Thyroid gland (tissue), 4 donors: ENCODE results near the gene CFAP97.

Experiments
- POLR2A ChIP-seq, 2 donors: fragments of 450-650 bp; IDR thresholded peaks; one replicate each; pipeline ENCODE4 v1.6.1; 2017; ENCODE audit warnings: antibody characterized with exemption in 2 of 2, mild to moderate bottlenecking in 2 of 2, moderate library complexity in 1 of 2
- TF ChIP-seq, protein P1 (sequence below), 6 experiments: fragments of 200-600 bp in 3 of 6; fragments of 450-650 bp in 3 of 6; sonication (generic) in 3 of 6; IDR thresholded peaks; one replicate each; pipeline ENCODE4 v1.5.1; 2016 to 2019; ENCODE audit warnings: antibody characterized with exemption in 6 of 6, mild to moderate bottlenecking in 2 of 6, inconsistent platforms in 1 of 6, moderate library complexity in 1 of 6

DNA sequence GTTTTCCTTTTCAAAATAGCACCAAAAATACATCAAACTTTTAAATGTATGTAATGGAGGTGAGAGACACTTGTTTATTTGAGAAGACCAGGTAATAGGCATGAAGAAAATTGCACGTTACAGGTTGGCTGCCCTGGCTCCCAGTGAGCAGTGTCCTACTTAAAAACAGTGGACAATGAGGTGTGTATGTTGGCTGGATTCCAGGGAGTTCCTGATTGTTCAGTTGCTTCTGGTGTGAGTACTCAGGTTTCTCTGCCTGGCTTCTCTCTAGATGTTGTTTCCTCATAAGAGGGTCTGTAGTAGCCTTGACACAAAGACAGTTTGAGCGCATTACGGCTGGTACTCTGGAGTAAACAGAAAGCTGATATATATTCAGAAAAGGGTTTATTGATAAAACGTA is 35.0 kb upstream of the CFAP97 start:
- TF ChIP-seq, protein P1, sequence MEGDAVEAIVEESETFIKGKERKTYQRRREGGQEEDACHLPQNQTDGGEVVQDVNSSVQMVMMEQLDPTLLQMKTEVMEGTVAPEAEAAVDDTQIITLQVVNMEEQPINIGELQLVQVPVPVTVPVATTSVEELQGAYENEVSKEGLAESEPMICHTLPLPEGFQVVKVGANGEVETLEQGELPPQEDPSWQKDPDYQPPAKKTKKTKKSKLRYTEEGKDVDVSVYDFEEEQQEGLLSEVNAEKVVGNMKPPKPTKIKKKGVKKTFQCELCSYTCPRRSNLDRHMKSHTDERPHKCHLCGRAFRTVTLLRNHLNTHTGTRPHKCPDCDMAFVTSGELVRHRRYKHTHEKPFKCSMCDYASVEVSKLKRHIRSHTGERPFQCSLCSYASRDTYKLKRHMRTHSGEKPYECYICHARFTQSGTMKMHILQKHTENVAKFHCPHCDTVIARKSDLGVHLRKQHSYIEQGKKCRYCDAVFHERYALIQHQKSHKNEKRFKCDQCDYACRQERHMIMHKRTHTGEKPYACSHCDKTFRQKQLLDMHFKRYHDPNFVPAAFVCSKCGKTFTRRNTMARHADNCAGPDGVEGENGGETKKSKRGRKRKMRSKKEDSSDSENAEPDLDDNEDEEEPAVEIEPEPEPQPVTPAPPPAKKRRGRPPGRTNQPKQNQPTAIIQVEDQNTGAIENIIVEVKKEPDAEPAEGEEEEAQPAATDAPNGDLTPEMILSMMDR (IDR thresholded peaks at IDR 0.05) = no peak
- TF ChIP-seq POLR2A (IDR thresholded peaks at IDR 0.05) = no peak
